Loucy (cell line): Measurements from ENCODE around the gene HDAC10.

Source experiments
- H2AFZ ChIP-seq: fragments of 200-600 bp; sonication (generic); 2 replicates; pipeline ENCODE4 v1.6.0; 2016; ENCODE audit warnings: antibody characterized with exemption, mild to moderate bottlenecking, low read length, moderate library complexity
- H3F3A ChIP-seq: fragments of 200-600 bp; 2 replicates; pipeline ENCODE4 v1.6.0; 2016; ENCODE audit warnings: antibody characterized with exemption, low read depth, mild to moderate bottlenecking
- H3K27me3 ChIP-seq: fragments of 200-600 bp; sonication (generic); 2 replicates; pipeline ENCODE4 v1.6.1; 2014; ENCODE audit warnings: low read length, mild to moderate bottlenecking; ENCODE audit not compliant: insufficient read depth, poor library complexity, severe bottlenecking
- H3K36me3 ChIP-seq: fragments of 200-600 bp; sonication (generic); 2 replicates; pipeline ENCODE4 v1.6.1; 2016; ENCODE audit warnings: low read length; ENCODE audit not compliant: insufficient read depth
- H3K4me1 ChIP-seq: fragments of 200-600 bp; sonication (generic); 2 replicates; pipeline ENCODE4 v1.5.1; 2014; ENCODE audit warnings: low read length, mild to moderate bottlenecking; ENCODE audit not compliant: insufficient read depth, poor library complexity, severe bottlenecking
- H3K4me2 ChIP-seq: fragments of 200-600 bp; sonication (generic); 2 replicates; pipeline ENCODE4 v1.6.0; 2014; ENCODE audit warnings: antibody characterized with exemption, low read length, low read depth, mild to moderate bottlenecking; ENCODE audit not compliant: poor library complexity, severe bottlenecking
- H3K4me3 ChIP-seq: fragments of 200-600 bp; sonication (generic); 2 replicates; pipeline ENCODE4 v1.5.1; 2014; ENCODE audit warnings: low read length, mild to moderate bottlenecking, mixed read lengths; ENCODE audit not compliant: poor library complexity, severe bottlenecking
- H3K79me2 ChIP-seq: fragments of 200-600 bp; sonication (generic); 2 replicates; pipeline ENCODE4 v1.6.1; 2014; ENCODE audit warnings: low read length; ENCODE audit not compliant: insufficient read depth
- H3K9ac ChIP-seq: fragments of 200-600 bp; sonication (generic); 2 replicates; pipeline ENCODE4 v1.6.0; 2014; ENCODE audit warnings: mild to moderate bottlenecking, low read depth, low read length, moderate library complexity; ENCODE audit not compliant: poor library complexity, severe bottlenecking
- H3K9me2 ChIP-seq: fragments of 200-600 bp; sonication (generic); replicated peaks from 2 replicates; pipeline ENCODE4 v1.6.1; 2016; ENCODE audit warnings: low read depth, low read length, mixed read lengths
- H3K9me3 ChIP-seq: fragments of 200-600 bp; sonication (generic); 2 replicates; pipeline ENCODE4 v1.6.1; 2014; ENCODE audit warnings: mild to moderate bottlenecking, antibody characterized with exemption, low read length, low read depth; ENCODE audit not compliant: insufficient read depth
- H4K20me1 ChIP-seq: fragments of 200-600 bp; sonication (generic); 2 replicates; pipeline ENCODE4 v1.6.0; 2014; ENCODE audit warnings: antibody characterized with exemption, low read length, mild to moderate bottlenecking; ENCODE audit not compliant: insufficient read depth, poor library complexity, severe bottlenecking
- EZH2phosphoT487 ChIP-seq: fragments of 200-600 bp; IDR thresholded peaks from 2 replicates; pipeline ENCODE4 v1.6.1; 2018; ENCODE audit warnings: antibody characterized with exemption, mild to moderate bottlenecking, moderate library complexity, borderline replicate concordance
- TF ChIP-seq, protein P1 (sequence below): fragments of 200-600 bp; sonication (generic); conservative IDR thresholded peaks from 2 replicates; pipeline ENCODE4 v1.5.1; 2014; ENCODE audit warnings: mild to moderate bottlenecking, antibody characterized with exemption, low read length

HDAC10 gene

DNA sequence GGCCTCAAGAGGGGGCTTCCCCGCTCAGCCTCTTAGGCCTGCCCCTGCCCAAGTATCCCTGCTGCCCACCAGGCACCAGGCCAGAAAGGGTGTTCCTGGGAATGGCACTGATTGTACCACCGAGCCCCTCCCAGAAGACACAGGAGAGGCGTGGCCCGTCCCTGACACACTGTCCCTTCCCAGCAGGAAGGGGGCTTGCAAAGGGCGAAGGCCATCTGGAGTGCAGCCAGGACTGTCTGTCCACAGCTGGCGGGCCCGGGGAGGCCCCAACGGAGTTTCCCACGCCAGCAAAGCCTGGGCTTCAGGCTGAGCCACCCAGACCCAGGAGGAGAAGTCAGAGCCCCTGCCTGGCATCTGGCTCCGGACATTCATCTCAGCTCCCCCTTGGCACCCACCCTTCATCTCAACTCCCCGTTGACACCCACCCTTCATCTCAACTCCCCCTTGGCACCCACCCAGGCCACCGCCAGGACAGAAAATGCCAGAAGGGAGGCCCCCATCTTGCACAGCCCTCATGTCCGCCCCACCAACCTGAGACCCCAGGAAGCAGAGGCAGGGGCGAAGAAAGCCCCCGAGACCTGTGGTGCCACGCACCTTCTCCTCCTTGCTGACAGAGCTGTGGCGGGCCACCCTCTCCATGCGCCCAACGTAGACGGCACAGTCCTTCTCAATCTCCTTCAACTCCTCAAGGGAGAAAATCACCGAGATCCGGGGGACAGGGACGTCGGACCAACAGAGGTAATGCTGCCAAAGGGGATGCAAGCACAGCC lies 25.7 kb downstream of the HDAC10 start:
- H3F3A ChIP-seq = no peaks in the 10 kb centered on the region
- no peaks in the 10 kb centered on the region for H3K79me2 ChIP-seq
- no peaks in the 10 kb centered on the region for H3K9me2 ChIP-seq
- no peaks in the 10 kb centered on the region for H4K20me1 ChIP-seq
- TF ChIP-seq EZH2phosphoT487 = no peak
- TF ChIP-seq, protein P1, sequence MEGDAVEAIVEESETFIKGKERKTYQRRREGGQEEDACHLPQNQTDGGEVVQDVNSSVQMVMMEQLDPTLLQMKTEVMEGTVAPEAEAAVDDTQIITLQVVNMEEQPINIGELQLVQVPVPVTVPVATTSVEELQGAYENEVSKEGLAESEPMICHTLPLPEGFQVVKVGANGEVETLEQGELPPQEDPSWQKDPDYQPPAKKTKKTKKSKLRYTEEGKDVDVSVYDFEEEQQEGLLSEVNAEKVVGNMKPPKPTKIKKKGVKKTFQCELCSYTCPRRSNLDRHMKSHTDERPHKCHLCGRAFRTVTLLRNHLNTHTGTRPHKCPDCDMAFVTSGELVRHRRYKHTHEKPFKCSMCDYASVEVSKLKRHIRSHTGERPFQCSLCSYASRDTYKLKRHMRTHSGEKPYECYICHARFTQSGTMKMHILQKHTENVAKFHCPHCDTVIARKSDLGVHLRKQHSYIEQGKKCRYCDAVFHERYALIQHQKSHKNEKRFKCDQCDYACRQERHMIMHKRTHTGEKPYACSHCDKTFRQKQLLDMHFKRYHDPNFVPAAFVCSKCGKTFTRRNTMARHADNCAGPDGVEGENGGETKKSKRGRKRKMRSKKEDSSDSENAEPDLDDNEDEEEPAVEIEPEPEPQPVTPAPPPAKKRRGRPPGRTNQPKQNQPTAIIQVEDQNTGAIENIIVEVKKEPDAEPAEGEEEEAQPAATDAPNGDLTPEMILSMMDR = no peak
- no peaks in the 10 kb centered on the region for H3K4me1 ChIP-seq
- H3K27me3 ChIP-seq = no peaks in the 10 kb centered on the region
- H3K36me3 ChIP-seq = peaks cover 49% of the 10 kb centered on the region; the same call in 1 of the 2 replicates
- H2AFZ ChIP-seq = no peak overlapping the region
- H3K4me2 ChIP-seq = no peak overlapping the region
- no peak overlapping the region for H3K9ac ChIP-seq
- H3K9me3 ChIP-seq = no peaks in the 10 kb centered on the region
- H3K4me3 ChIP-seq = no peak overlapping the region

- Histone ChIP-seq H3K4me2 (no peak overlapping the region), H3K27me3 (no peaks in the 10 kb centered on the region), H3K36me3 (peaks cover 58% of the 10 kb centered on the region; the same call in 1 of the 2 replicates), H3K4me1 (no peaks in the 10 kb centered on the region), H3F3A (no peaks in the 10 kb centered on the region), H4K20me1 (no peaks in the 10 kb centered on the region), H3K9me2 (no peaks in the 10 kb centered on the region), H3K4me3 (no peak overlapping the region), H2AFZ (no peak overlapping the region), H3K9ac (no peak overlapping the region), H3K79me2 (no peaks in the 10 kb centered on the region), H3K9me3 (no peaks in the 10 kb centered on the region)
- TF ChIP-seq EZH2phosphoT487 = no peak
- TF ChIP-seq, protein P1 = no peak
Measured at GRCh38 chr22:50224071-50224470, 27.0 kb downstream of the HDAC10 start.

DNA sequence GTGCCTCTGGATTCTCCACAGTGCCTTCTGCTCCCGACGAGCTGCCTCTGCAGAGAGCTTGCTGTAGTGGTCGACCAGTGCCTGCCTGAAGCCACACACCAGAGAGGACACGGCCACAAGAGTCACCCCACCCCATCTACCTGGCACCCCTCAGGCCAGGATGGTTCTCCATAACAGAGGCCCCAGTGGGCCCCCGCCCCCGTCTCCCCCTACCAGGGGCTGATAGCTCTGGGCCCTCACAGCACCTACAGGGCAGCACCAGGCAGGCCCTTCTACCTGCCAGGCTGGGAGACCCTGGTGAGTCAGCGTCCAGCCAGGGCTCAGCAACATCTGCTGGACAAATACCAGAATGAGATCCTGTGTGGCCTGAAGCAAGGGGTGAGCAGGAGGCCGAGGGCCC lies 28.6 kb downstream of the HDAC10 start:
- no peak overlapping the region for H3K4me2 ChIP-seq
- H3K36me3 ChIP-seq = peaks cover 70% of the 10 kb centered on the region; the same call in 1 of the 2 replicates
- no peaks in the 10 kb centered on the region for H3K9me3 ChIP-seq
- no peak overlapping the region for H3K4me3 ChIP-seq
- H3K4me1 ChIP-seq = no peaks in the 10 kb centered on the region
- TF ChIP-seq, protein P1 = no peak
- TF ChIP-seq EZH2phosphoT487 = no peak
- no peaks in the 10 kb centered on the region for H3K9me2 ChIP-seq
- no peaks in the 10 kb centered on the region for H3F3A ChIP-seq
- H3K27me3 ChIP-seq = no peaks in the 10 kb centered on the region
- H3K9ac ChIP-seq = no peak overlapping the region
- no peak overlapping the region for H2AFZ ChIP-seq
- H4K20me1 ChIP-seq = no peaks in the 10 kb centered on the region
- H3K79me2 ChIP-seq = no peaks in the 10 kb centered on the region
